GM12878 (cell line): Measurements from ENCODE around the gene DDX19B. TPM values are rescaled to one million over a fixed set of nuclear protein-coding genes. Genes with fewer than 3 reads are reported as not detected.

ENCODE experiments used
- ATF3 ChIP-seq: IDR thresholded peaks from 2 replicates; pipeline ENCODE4 v1.6.1; 2011; ENCODE audit warnings: low read depth, mild to moderate bottlenecking, low read length, moderate library complexity, borderline replicate concordance; ENCODE audit errors: extremely low read depth
- BMI1 ChIP-seq: fragments of 450-650 bp; IDR thresholded peaks from 2 replicates; pipeline ENCODE4 v1.6.1; 2016; ENCODE audit warnings: mild to moderate bottlenecking, moderate library complexity, borderline replicate concordance
- CBFB ChIP-seq: IDR thresholded peaks from 2 replicates; pipeline ENCODE4 v1.6.1; 2016; ENCODE audit warnings: antibody characterized with exemption, low read depth
- CHD1 ChIP-seq: IDR thresholded peaks from 2 replicates; pipeline ENCODE4 v1.6.1; 2012; ENCODE audit warnings: low read depth, low read length, improper control_type of control experiment
- CREM ChIP-seq: IDR thresholded peaks from 2 replicates; pipeline ENCODE4 v1.6.1; 2014; ENCODE audit warnings: antibody characterized with exemption, low read depth
- EGR1 ChIP-seq, 2 experiments: IDR thresholded peaks; 1 replicate in 1 of 2; 2 replicates in 1 of 2; pipeline ENCODE4 v1.6.1; 2011 to 2012; ENCODE audit warnings: low read depth in 2 of 2, low read length in 2 of 2, borderline replicate concordance in 1 of 2, mild to moderate bottlenecking in 1 of 2, moderate library complexity in 1 of 2
- FOXK2 ChIP-seq: fragments of 450-650 bp; IDR thresholded peaks from 2 replicates; pipeline ENCODE4 v1.6.1; 2017; ENCODE audit warnings: mild to moderate bottlenecking, moderate library complexity
- LARP7 ChIP-seq: fragments of 450-650 bp; IDR thresholded peaks from 2 replicates; pipeline ENCODE4 v1.6.1; 2017; ENCODE audit warnings: mild to moderate bottlenecking
- MEF2A ChIP-seq: IDR thresholded peaks from 2 replicates; pipeline ENCODE4 v1.6.1; 2011; ENCODE audit warnings: low read depth, mild to moderate bottlenecking, low read length, moderate library complexity; ENCODE audit not compliant: insufficient read depth
- NFIC ChIP-seq: IDR thresholded peaks from 2 replicates; pipeline ENCODE4 v1.6.1; 2012; ENCODE audit warnings: low read depth, mild to moderate bottlenecking, inconsistent platforms, low read length, moderate library complexity
- NR2F1 ChIP-seq: fragments of 450-650 bp; conservative IDR thresholded peaks from 2 replicates; pipeline ENCODE4 v1.6.1; 2017; ENCODE audit warnings: mild to moderate bottlenecking
- NRF1 ChIP-seq: conservative IDR thresholded peaks from 2 replicates; pipeline ENCODE4 v1.6.1; 2011; ENCODE audit warnings: mild to moderate bottlenecking, low read depth, low read length, improper control_type of control experiment
- POLR2A ChIP-seq: IDR thresholded peaks from 2 replicates; pipeline ENCODE4 v1.6.1; 2011; ENCODE audit warnings: low read depth, mild to moderate bottlenecking, low read length
- POLR2AphosphoS5 ChIP-seq: IDR thresholded peaks from 2 replicates; pipeline ENCODE4 v1.6.1; 2011; ENCODE audit warnings: mild to moderate bottlenecking, low read length, inconsistent platforms
- RCOR1 ChIP-seq: conservative IDR thresholded peaks from 2 replicates; pipeline ENCODE4 v1.6.1; 2012; ENCODE audit warnings: low read depth, low read length, improper control_type of control experiment
- SMARCA5 ChIP-seq: fragments of 450-650 bp; IDR thresholded peaks from 2 replicates; pipeline ENCODE4 v1.6.1; 2017; ENCODE audit warnings: mild to moderate bottlenecking
- SMC3 ChIP-seq: IDR thresholded peaks from 2 replicates; pipeline ENCODE4 v1.6.1; 2011; ENCODE audit warnings: low read length, improper control_type of control experiment, borderline replicate concordance
- SPI1 ChIP-seq: IDR thresholded peaks from 2 replicates; pipeline ENCODE4 v1.6.1; 2011; ENCODE audit warnings: low read depth, mild to moderate bottlenecking, low read length, moderate library complexity, borderline replicate concordance; ENCODE audit not compliant: insufficient read depth
- SREBF1 ChIP-seq: IDR thresholded peaks from 2 replicates; pipeline ENCODE4 v1.6.1; 2012; ENCODE audit warnings: mild to moderate bottlenecking, low read length
- SREBF2 ChIP-seq: IDR thresholded peaks from 2 replicates; pipeline ENCODE4 v1.6.1; 2012; ENCODE audit warnings: mild to moderate bottlenecking, low read length
- SRF ChIP-seq, 2 experiments: IDR thresholded peaks; 2 replicates each; pipeline ENCODE4 v1.6.1; 2011; ENCODE audit warnings: low read depth in 2 of 2, low read length in 2 of 2, mild to moderate bottlenecking in 1 of 2, moderate library complexity in 1 of 2
- STAT1 ChIP-seq: fragments of 450-650 bp; conservative IDR thresholded peaks from 2 replicates; pipeline ENCODE4 v1.6.1; 2014; ENCODE audit warnings: antibody characterized with exemption, mild to moderate bottlenecking
- ZBTB33 ChIP-seq: fragments of 450-650 bp; IDR thresholded peaks from 2 replicates; pipeline ENCODE4 v1.6.1; 2017; ENCODE audit warnings: mild to moderate bottlenecking
- ZBTB40 ChIP-seq: fragments of 450-650 bp; IDR thresholded peaks from 2 replicates; pipeline ENCODE4 v1.6.1; 2016; ENCODE audit warnings: mild to moderate bottlenecking, moderate library complexity, borderline replicate concordance
- polyA plus RNA-seq, 11 experiments: library from polyadenylated mRNA; depleted of rRNA in 4 of 11; unstranded in 6 of 11; stranded (reverse) in 5 of 11; fragments of >200 nt; fragmentation: Nextera tagmentation in 4 of 11; fragmentation: Illumina TruSeq in 1 of 11; extraction: Ambion mirVana in 4 of 11; extraction: Trizol in 1 of 11; gene quantifications; 1 replicate in 1 of 11; 2 replicates in 10 of 11; pipeline versions ENCODE4 v1.2.1 to v1.2.3, GENCODE V29; 2011 to 2016; ENCODE audit warnings: inconsistent platforms in 2 of 11, missing spikeins in 2 of 11, low read depth in 1 of 11
- total RNA-seq, 4 experiments: library from RNA; depleted of rRNA in 3 of 4; stranded (reverse); fragments of >200 nt in 3 of 4; fragmentation: Illumina TruSeq in 1 of 4; extraction: Trizol in 1 of 4; gene quantifications; 2 replicates each; pipeline versions ENCODE4 v1.2.1 to v1.2.3, GENCODE V29; 2013 to 2021

Gene DDX19B
- total and polyA plus RNA-seq, 10 of the 15 experiments (the other 5 are each of a cell fraction or from before 2014, with no cell fraction given) = 14.1 to 69.1 (median 42.5) TPM

GRCh38 chr16:70298988-70299938 lies at the start of gene DDX19B (continued):
- peak; percentile 64; the same call in 1 of the 2 replicates for TF ChIP-seq ZBTB40
- no peak for TF ChIP-seq SREBF2
- no peak for TF ChIP-seq NFIC
- no peak for TF ChIP-seq NRF1
- TF ChIP-seq LARP7 = peak; percentile 39; the same call in 1 of the 2 replicates
- peak; percentile 29; the same call in 1 of the 2 replicates for TF ChIP-seq CBFB
- no peak for TF ChIP-seq CHD1
- no peak for TF ChIP-seq RCOR1
- TF ChIP-seq SMARCA5 = peak; percentile 49; the same call in 1 of the 2 replicates
- TF ChIP-seq POLR2A = peak; percentile 98
- 0 out of 3 replicates have a peak, but pooled peaks of 1 of the 2 experiments have one; percentile 36 for TF ChIP-seq EGR1 (IDR thresholded peaks at IDR 0.05; ENCODE audit: borderline replicate concordance in 1 of 2, low read depth in 2 of 2, low read length in 2 of 2)
- no peak for TF ChIP-seq SREBF1
- TF ChIP-seq ATF3 = peak; percentile 17; the same call in 1 of the 2 replicates
- peak; percentile 98 for TF ChIP-seq CREM
- no peak for TF ChIP-seq ZBTB33
- TF ChIP-seq FOXK2 = peak; percentile 62; the same call in 1 of the 2 replicates
- TF ChIP-seq STAT1 = no peak
- no peak for TF ChIP-seq SPI1
- peak; percentile 94 for TF ChIP-seq POLR2AphosphoS5
- no peak for TF ChIP-seq SMC3
- TF ChIP-seq BMI1 = no peak
- TF ChIP-seq MEF2A = no peak
- TF ChIP-seq NR2F1 = peak; percentile 32; the same call in 1 of the 2 replicates
- TF ChIP-seq SRF (IDR thresholded peaks at IDR 0.05; ENCODE audit: low read depth in 2 of 2, low read length in 2 of 2) = peak in 1 of 2 experiments; percentile 70; a peak in 1 of 4 replicates
